Measurements from ENCODE around the gene NRG3. TPM values are rescaled to one million over a fixed set of nuclear protein-coding genes. Genes with fewer than 3 reads are reported as not detected.

Gene NRG3
- total RNA-seq, 6 experiments from 2014 or later: 0.34 to 0.99 (median 0.75) TPM

DNA sequence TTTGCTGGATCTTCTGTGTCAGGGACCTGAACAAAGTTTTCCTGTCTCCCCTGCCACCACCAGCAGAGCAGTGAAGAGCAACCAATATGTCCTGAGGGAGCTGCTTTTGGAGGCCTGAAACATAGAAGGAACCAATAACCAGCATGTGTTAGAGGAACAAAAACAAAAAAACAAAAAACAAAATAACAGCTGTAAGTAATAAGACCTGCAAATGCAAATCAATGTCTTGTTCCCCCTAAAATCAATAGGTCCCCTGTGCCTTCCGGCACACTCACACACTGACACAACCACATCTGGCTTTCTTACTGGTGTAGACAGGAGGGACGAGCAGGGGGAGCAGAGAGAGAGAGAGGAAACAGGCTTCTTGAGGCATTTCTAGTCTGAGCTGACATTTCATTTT lies 94.1 kb downstream of the NRG3 start:
- WGBS (ENCODE audit: insufficient coverage, low coverage, low lambda C conversion rate, missing lambda C conversion rate): 47% methylated on average over 2 of the region's 2 CpGs
- no peak for TF ChIP-seq POLR2A (IDR thresholded peaks at IDR 0.05)
- TF ChIP-seq, protein P1, sequence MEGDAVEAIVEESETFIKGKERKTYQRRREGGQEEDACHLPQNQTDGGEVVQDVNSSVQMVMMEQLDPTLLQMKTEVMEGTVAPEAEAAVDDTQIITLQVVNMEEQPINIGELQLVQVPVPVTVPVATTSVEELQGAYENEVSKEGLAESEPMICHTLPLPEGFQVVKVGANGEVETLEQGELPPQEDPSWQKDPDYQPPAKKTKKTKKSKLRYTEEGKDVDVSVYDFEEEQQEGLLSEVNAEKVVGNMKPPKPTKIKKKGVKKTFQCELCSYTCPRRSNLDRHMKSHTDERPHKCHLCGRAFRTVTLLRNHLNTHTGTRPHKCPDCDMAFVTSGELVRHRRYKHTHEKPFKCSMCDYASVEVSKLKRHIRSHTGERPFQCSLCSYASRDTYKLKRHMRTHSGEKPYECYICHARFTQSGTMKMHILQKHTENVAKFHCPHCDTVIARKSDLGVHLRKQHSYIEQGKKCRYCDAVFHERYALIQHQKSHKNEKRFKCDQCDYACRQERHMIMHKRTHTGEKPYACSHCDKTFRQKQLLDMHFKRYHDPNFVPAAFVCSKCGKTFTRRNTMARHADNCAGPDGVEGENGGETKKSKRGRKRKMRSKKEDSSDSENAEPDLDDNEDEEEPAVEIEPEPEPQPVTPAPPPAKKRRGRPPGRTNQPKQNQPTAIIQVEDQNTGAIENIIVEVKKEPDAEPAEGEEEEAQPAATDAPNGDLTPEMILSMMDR (IDR thresholded peaks at IDR 0.05): no peak
- Histone ChIP-seq H3K9me3 (no peaks in the 10 kb centered on the region), H3K27me3 (no peaks in the 10 kb centered on the region), H3K4me3 (no peak overlapping the region), H3K36me3 (no peaks in the 10 kb centered on the region), H3K27ac (no peak overlapping the region), H3K4me1 (no peaks in the 10 kb centered on the region)
- DNase-seq: no peak
- intact Hi-C loops (cut with DNase I): no loop called here
- no peak for ATAC-seq

DNA sequence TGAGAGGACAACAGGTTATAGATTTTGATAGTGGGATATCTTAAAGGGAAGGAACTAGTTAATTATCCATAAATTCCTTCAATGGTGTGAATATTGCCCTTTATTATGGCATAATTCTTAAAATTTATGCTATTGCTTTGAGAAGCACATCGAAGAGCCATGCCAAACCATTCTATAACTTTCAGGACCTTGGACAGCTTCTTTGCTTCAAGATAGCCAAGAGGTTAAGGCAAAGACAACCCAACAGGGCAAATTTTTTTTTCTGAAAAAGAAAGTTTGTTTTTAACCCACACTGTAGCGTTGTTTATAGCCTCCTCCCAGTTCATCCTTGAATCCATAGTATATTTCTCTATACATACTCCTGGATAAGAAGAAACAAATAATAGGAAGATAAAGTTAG lies 103.2 kb downstream of the NRG3 start:
- no peak overlapping the region for H3K27ac ChIP-seq
- WGBS (ENCODE audit: insufficient coverage, low coverage, low lambda C conversion rate, missing lambda C conversion rate): 50% methylated on average over 2 of the region's 2 CpGs
- no peak for ATAC-seq
- H3K9me3 ChIP-seq: no peaks in the 10 kb centered on the region
- no peaks in the 10 kb centered on the region for H3K36me3 ChIP-seq
- no peak for DNase-seq
- H3K4me3 ChIP-seq: no peak overlapping the region
- H3K4me1 ChIP-seq: no peaks in the 10 kb centered on the region
- intact Hi-C loops (cut with DNase I): no loop called here
- no peaks in the 10 kb centered on the region for H3K27me3 ChIP-seq
- no peak for TF ChIP-seq POLR2A (IDR thresholded peaks at IDR 0.05)
- TF ChIP-seq, protein P1 (IDR thresholded peaks at IDR 0.05): no peak

DNA sequence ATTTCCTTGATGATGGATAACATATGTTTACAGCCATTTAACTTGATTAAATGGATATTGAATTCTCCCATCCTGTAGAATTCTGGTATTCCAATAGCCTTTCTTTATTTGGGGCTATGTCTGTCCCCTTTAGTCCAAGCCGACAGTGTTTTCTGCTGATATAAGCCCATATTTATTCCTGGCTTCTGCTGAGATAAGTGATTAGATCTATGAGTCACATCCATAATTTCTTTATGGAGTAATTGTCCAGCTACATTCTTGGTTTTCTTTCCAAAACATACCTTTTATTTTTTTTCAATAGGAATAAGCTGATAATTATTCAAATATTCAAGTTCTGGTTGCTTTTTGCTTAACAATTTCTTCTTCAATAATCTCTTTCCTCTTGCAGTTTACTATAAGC lies 106.7 kb downstream of the NRG3 start:
- no peak for DNase-seq
- Histone ChIP-seq H3K4me1 (no peaks in the 10 kb centered on the region), H3K9me3 (no peaks in the 10 kb centered on the region), H3K27ac (no peak overlapping the region), H3K27me3 (no peaks in the 10 kb centered on the region), H3K36me3 (no peaks in the 10 kb centered on the region), H3K4me3 (no peak overlapping the region)
- TF ChIP-seq, protein P1 (IDR thresholded peaks at IDR 0.05): no peak
- no peak for TF ChIP-seq POLR2A (IDR thresholded peaks at IDR 0.05)
- 33% methylated on average over 1 of the region's 1 CpG for WGBS (ENCODE audit: insufficient coverage, low coverage, low lambda C conversion rate, missing lambda C conversion rate)
- no peak for ATAC-seq
- intact Hi-C loops (cut with DNase I): no loop called here

GRCh38 chr10:81984428-81984827 lies 109.4 kb downstream of the NRG3 start:
- TF ChIP-seq, protein P1 (IDR thresholded peaks at IDR 0.05): no peak
- no peak for TF ChIP-seq POLR2A (IDR thresholded peaks at IDR 0.05)
- H3K4me1 ChIP-seq: no peaks in the 10 kb centered on the region
- no peaks in the 10 kb centered on the region for H3K27me3 ChIP-seq
- DNase-seq: no peak
- 46% methylated on average over 3 of the region's 3 CpGs for WGBS (ENCODE audit: insufficient coverage, low coverage, low lambda C conversion rate, missing lambda C conversion rate)
- intact Hi-C loops (cut with DNase I): no loop called here
- no peak overlapping the region for H3K4me3 ChIP-seq
- no peaks in the 10 kb centered on the region for H3K9me3 ChIP-seq
- H3K27ac ChIP-seq: no peak overlapping the region
- H3K36me3 ChIP-seq: no peaks in the 10 kb centered on the region
- ATAC-seq: no peak

DNA sequence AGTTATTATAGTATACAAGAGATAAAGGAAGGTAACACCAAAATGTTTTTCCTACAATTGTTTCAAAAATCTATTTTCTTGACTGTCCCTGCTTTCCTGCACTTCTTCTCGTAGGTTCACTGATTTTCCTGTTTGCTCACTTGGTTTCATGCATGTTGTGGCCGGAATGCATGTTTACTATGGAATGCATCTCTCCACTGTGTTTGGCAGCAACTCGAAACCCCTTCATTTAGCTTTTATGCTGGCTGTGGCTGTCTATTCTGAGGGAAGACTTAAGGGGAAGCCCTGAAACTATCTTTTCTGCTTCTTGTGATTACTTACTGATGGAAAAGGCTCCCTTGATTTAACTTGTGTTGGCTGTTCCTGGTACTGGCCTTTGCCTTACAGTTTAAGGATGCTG lies 120.3 kb downstream of the NRG3 start:
- Histone ChIP-seq H3K36me3 (no peaks in the 10 kb centered on the region), H3K27me3 (no peaks in the 10 kb centered on the region), H3K9me3 (no peaks in the 10 kb centered on the region), H3K27ac (no peak overlapping the region), H3K4me1 (no peaks in the 10 kb centered on the region), H3K4me3 (no peak overlapping the region)
- TF ChIP-seq, protein P1 (IDR thresholded peaks at IDR 0.05): no peak
- TF ChIP-seq POLR2A (IDR thresholded peaks at IDR 0.05): no peak
- WGBS (ENCODE audit: insufficient coverage, low coverage, low lambda C conversion rate, missing lambda C conversion rate): 56% methylated on average over 3 of the region's 3 CpGs
- intact Hi-C loops (cut with DNase I): no loop called here
- ATAC-seq (no peak), DNase-seq (no peak)
